Neural progenitor cell (in vitro differentiated cells): ENCODE data around the gene ASRGL1.

Experiments used
- CTCF ChIP-seq: fragments of 200-600 bp; sonication (generic); IDR thresholded peaks from 2 replicates; pipeline ENCODE4 v1.5.1; 2017; ENCODE audit warnings: antibody characterized with exemption, mild to moderate bottlenecking
- EZH2 ChIP-seq: fragments of 200-600 bp; sonication (generic); IDR thresholded peaks from 2 replicates; pipeline ENCODE4 v1.6.1; 2017; ENCODE audit warnings: antibody characterized with exemption, mild to moderate bottlenecking, moderate library complexity
- EZH2phosphoT487 ChIP-seq: fragments of 200-600 bp; sonication (generic); IDR thresholded peaks from 2 replicates; pipeline ENCODE4 v1.6.1; 2017; ENCODE audit warnings: antibody characterized with exemption

GRCh38 chr11:62427630-62428233, 90.5 kb downstream of the ASRGL1 start:
- TF ChIP-seq CTCF (no peak), EZH2 (no peak), EZH2phosphoT487 (no peak)
